CD14-positive monocyte (primary cell): ENCODE data around the gene SPTLC1. TPM values are rescaled to one million over a fixed set of nuclear protein-coding genes. Genes with fewer than 3 reads are reported as not detected.
"Not testable (repeated sequence)": the region's sequence is repeated elsewhere in the genome, so short reads cannot be mapped to it uniquely, and the experiment has no call there.

Experiments used
- DNase-seq, 3 donors: peaks; one replicate each; pipeline ENCODE4 v3.0.0-alpha.2; 2011 to 2022
- H2AFZ ChIP-seq: 2 replicates; pipeline ENCODE4 v1.6.0; 2012; ENCODE audit warnings: mild to moderate bottlenecking, low read depth, low read length, inconsistent platforms; ENCODE audit not compliant: insufficient read depth, poor library complexity, severe bottlenecking
- H3K27ac ChIP-seq, 2 donors: 1 replicate in 1 of 2; 2 replicates in 1 of 2; pipeline ENCODE4 v1.5.1; 2012 to 2013; ENCODE audit warnings: low read length in 2 of 2, control low read depth in 1 of 2, inconsistent platforms in 1 of 2, low read depth in 1 of 2, mild to moderate bottlenecking in 1 of 2
- H3K27me3 ChIP-seq, 2 donors: one replicate each; pipeline versions ENCODE4 v1.6.0 to v1.6.1; 2011 to 2013; ENCODE audit warnings: low read length in 2 of 2; ENCODE audit not compliant: control insufficient read depth in 2 of 2, insufficient read depth in 2 of 2
- H3K36me3 ChIP-seq, 2 donors: replicated peaks in 1 of 2; 1 replicate in 1 of 2; 2 replicates in 1 of 2; pipeline versions ENCODE4 v1.5.1 to v1.6.1; 2012 to 2013; ENCODE audit warnings: low read length in 2 of 2, control low read depth in 1 of 2, inconsistent platforms in 1 of 2, mild to moderate bottlenecking in 1 of 2; ENCODE audit not compliant: insufficient read depth in 2 of 2, control insufficient read depth in 1 of 2
- H3K4me1 ChIP-seq, 2 donors: 1 replicate in 1 of 2; 2 replicates in 1 of 2; pipeline versions ENCODE4 v1.5.1 to v1.6.1; 2012 to 2013; ENCODE audit warnings: low read length in 2 of 2, control low read depth in 1 of 2, inconsistent platforms in 1 of 2, mild to moderate bottlenecking in 1 of 2, moderate library complexity in 1 of 2; ENCODE audit not compliant: insufficient read depth in 2 of 2, control insufficient read depth in 1 of 2
- H3K4me2 ChIP-seq: replicated peaks from 2 replicates; pipeline ENCODE3; 2012; ENCODE audit warnings: low read length, moderate library complexity, mild to moderate bottlenecking; ENCODE audit not compliant: poor library complexity, severe bottlenecking; ENCODE audit errors: extremely low read depth
- H3K4me3 ChIP-seq, 3 experiments: fragments of 200-600 bp in 1 of 3; sonication (generic) in 1 of 3; replicated peaks in 1 of 3; 1 replicate in 2 of 3; 2 replicates in 1 of 3; pipeline ENCODE4 v1.5.1; 2011 to 2013; ENCODE audit warnings: low read length in 3 of 3, mild to moderate bottlenecking in 3 of 3, control low read depth in 2 of 3, low read depth in 2 of 3, inconsistent platforms in 1 of 3, moderate library complexity in 1 of 3
- H3K79me2 ChIP-seq: 2 replicates; pipeline ENCODE4 v1.6.0; 2012; ENCODE audit warnings: mild to moderate bottlenecking, control low read depth, inconsistent platforms, low read length, moderate library complexity; ENCODE audit not compliant: insufficient read depth
- H3K9ac ChIP-seq: 2 replicates; pipeline ENCODE4 v1.6.0; 2017; ENCODE audit warnings: low read length, mild to moderate bottlenecking; ENCODE audit not compliant: insufficient read depth, poor library complexity, severe bottlenecking
- H3K9me3 ChIP-seq, 2 donors: replicated peaks in 1 of 2; 1 replicate in 1 of 2; 2 replicates in 1 of 2; pipeline versions ENCODE4 v1.5.1 to v1.6.1; 2012 to 2013; ENCODE audit warnings: low read length in 2 of 2, control low read depth in 1 of 2; ENCODE audit not compliant: control insufficient read depth in 1 of 2, insufficient read depth in 1 of 2
- H4K20me1 ChIP-seq: 2 replicates; pipeline ENCODE4 v1.6.0; 2012; ENCODE audit warnings: mild to moderate bottlenecking, low read length, control low read depth, moderate library complexity; ENCODE audit not compliant: insufficient read depth
- H3K27ac Mint-ChIP-seq, 7 donors: one replicate each; pipeline ENCODE4 v1.8.0; 2020; ENCODE audit warnings: mild to moderate bottlenecking in 7 of 7, mixed read lengths in 7 of 7, moderate library complexity in 6 of 7, inconsistent platforms in 2 of 7
- H3K27me3 Mint-ChIP-seq, 3 donors: one replicate each; pipeline ENCODE4 v1.8.0; 2021 to 2022; ENCODE audit warnings: low read depth in 3 of 3, mild to moderate bottlenecking in 3 of 3, mixed read lengths in 3 of 3, moderate library complexity in 3 of 3, inconsistent platforms in 1 of 3
- H3K36me3 Mint-ChIP-seq, 2 donors: one replicate each; pipeline ENCODE4 v1.8.0; 2020; ENCODE audit warnings: mixed read lengths in 2 of 2, inconsistent platforms in 1 of 2, mild to moderate bottlenecking in 1 of 2
- H3K4me1 Mint-ChIP-seq: one replicate; pipeline ENCODE4 v1.8.0; 2020; ENCODE audit warnings: mild to moderate bottlenecking, mixed read lengths
- H3K4me3 Mint-ChIP-seq, 2 donors: one replicate each; pipeline ENCODE4 v1.8.0; 2020; ENCODE audit warnings: mild to moderate bottlenecking in 2 of 2, mixed read lengths in 2 of 2, moderate library complexity in 1 of 2
- H3K9me3 Mint-ChIP-seq, 7 donors: one replicate each; pipeline ENCODE4 v1.8.0; 2020 to 2022; ENCODE audit warnings: mixed read lengths in 7 of 7, mild to moderate bottlenecking in 6 of 7, moderate library complexity in 6 of 7, inconsistent platforms in 2 of 7
- CTCF ChIP-seq: fragments of 200-600 bp; IDR thresholded peaks from one replicate; pipeline ENCODE4 v1.8.0; 2022; ENCODE audit warnings: antibody characterized with exemption, mild to moderate bottlenecking
- WGBS: methylation state at CpG from one replicate; pipeline ENCODE4 v1.1.5; 2013; ENCODE audit warnings: missing lambda C conversion rate; ENCODE audit not compliant: insufficient coverage; 5-methylcytosine and 5-hydroxymethylcytosine counted together
- intact Hi-C, 2 donors: fragments of 100-400 bp; cut with micrococcal nuclease; formaldehyde crosslinking; loops; one replicate each; pipeline versions ENCODE4 v1.15.0 to v1.15.1; 2023
- polyA plus RNA-seq, 3 donors: library from polyadenylated mRNA; depleted of rRNA in 1 of 3; unstranded in 2 of 3; stranded (reverse) in 1 of 3; fragments of 300-500 nt in 2 of 3; fragments of >200 nt in 1 of 3; fragmentation: Illumina TruSeq in 2 of 3; gene quantifications; 1 replicate in 2 of 3; 2 replicates in 1 of 3; pipeline ENCODE4 v1.2.3, GENCODE V29; 2012 to 2021

Gene SPTLC1
- polyA plus RNA-seq, 3 donors, result 37.4 to 92.4 (median 80.0) TPM

- Histone ChIP-seq H3K4me3 (peak overlapping the region in 1 of 3 experiments; percentile 6), H3K79me2 (no peaks in the 10 kb centered on the region), H3K9ac (no peak overlapping the region), H4K20me1 (no peaks in the 10 kb centered on the region), H3K4me2 (peak overlapping the region; percentile 21), H3K27me3 (no peaks in the 10 kb centered on the region), H3K9me3 (no peaks in the 10 kb centered on the region), H3K36me3 (no peaks in the 10 kb centered on the region), H3K27ac (no peak overlapping the region), H2AFZ (peak overlapping the region; percentile 57), H3K4me1 (peaks cover 6 to 9% of the 10 kb centered on the region in 2 donors)
- 24% methylated on average over 15 of the region's 19 CpGs for WGBS
- Mint-ChIP-seq H3K4me3 (peak overlapping the region; percentile 34 to 77), H3K4me1 (peaks cover 9% of the 10 kb centered on the region), H3K27me3 (peaks cover 11 to 40% (median 18%) of the 10 kb centered on the region in 3 donors), H3K9me3 (peaks cover 0 to 13% (median 6%) of the 10 kb centered on the region in 7 donors), H3K27ac (peak overlapping the region in 3 of 7 donors; percentile 41 to 60 (median 54)), H3K36me3 (no peaks in the 10 kb centered on the region)
- TF ChIP-seq CTCF, result peak; percentile 99
- intact Hi-C loops, result no loop called here
- DNase-seq, result peak; percentile 66 to 76 (median 72)
Observed at GRCh38 chr9:92133949-92134604, 18.9 kb upstream of the SPTLC1 start.

GRCh38 chr9:92132913-92133312, 17.7 kb upstream of the SPTLC1 start:
- H3K36me3 ChIP-seq, DNase-seq, H3K4me3 ChIP-seq, H3K9ac ChIP-seq, H3K36me3 Mint-ChIP-seq, intact Hi-C loops, H2AFZ ChIP-seq, H3K4me1 ChIP-seq, H3K4me1 Mint-ChIP-seq, H3K4me2 ChIP-seq, H3K27me3 ChIP-seq, H3K27ac ChIP-seq, H3K79me2 ChIP-seq, H3K9me3 ChIP-seq, H4K20me1 ChIP-seq: not testable (repeated sequence)
- Mint-ChIP-seq H3K27ac (peak overlapping the region in 1 of 7 donors; percentile 4), H3K4me3 (peak overlapping the region in 1 of 2 donors; percentile 52), H3K9me3 (peaks cover 0 to 13% (median 6%) of the 10 kb centered on the region in 7 donors), H3K27me3 (peaks cover 14 to 45% (median 25%) of the 10 kb centered on the region in 3 donors)
- 100% methylated on average over 1 of the region's 1 CpG for WGBS
